GM12801 (cell line): Measurements from ENCODE around the gene ARMC3.

ENCODE experiments used
- TF ChIP-seq, protein P1 (sequence below): IDR thresholded peaks from one replicate; pipeline ENCODE4 v1.5.1; 2011; ENCODE audit warnings: control low read depth; ENCODE audit not compliant: insufficient read length; ENCODE audit errors: extremely low read depth

The ARMC3 gene

DNA sequence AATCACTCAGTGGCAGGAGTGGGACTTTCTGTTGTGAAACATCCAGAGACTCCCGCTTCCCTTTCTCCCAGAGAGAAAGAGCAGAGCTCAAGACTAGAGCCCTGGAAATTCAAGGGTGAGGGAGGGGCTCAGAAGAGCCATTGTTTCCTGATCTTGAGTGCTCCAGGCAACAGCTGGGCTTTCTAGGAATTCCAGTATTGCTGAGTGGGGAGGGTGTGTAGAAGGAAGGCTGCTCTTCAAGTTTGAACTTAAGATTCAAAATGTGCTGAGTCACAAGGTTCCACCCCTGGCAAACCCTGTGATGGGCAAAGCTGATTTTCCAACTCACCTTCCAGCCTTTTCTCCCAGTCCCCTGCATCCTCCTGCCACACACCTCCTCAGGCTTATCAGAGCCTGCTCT lies 125.2 kb downstream of the ARMC3 start:
- TF ChIP-seq, protein P1, sequence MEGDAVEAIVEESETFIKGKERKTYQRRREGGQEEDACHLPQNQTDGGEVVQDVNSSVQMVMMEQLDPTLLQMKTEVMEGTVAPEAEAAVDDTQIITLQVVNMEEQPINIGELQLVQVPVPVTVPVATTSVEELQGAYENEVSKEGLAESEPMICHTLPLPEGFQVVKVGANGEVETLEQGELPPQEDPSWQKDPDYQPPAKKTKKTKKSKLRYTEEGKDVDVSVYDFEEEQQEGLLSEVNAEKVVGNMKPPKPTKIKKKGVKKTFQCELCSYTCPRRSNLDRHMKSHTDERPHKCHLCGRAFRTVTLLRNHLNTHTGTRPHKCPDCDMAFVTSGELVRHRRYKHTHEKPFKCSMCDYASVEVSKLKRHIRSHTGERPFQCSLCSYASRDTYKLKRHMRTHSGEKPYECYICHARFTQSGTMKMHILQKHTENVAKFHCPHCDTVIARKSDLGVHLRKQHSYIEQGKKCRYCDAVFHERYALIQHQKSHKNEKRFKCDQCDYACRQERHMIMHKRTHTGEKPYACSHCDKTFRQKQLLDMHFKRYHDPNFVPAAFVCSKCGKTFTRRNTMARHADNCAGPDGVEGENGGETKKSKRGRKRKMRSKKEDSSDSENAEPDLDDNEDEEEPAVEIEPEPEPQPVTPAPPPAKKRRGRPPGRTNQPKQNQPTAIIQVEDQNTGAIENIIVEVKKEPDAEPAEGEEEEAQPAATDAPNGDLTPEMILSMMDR, result no peak

DNA sequence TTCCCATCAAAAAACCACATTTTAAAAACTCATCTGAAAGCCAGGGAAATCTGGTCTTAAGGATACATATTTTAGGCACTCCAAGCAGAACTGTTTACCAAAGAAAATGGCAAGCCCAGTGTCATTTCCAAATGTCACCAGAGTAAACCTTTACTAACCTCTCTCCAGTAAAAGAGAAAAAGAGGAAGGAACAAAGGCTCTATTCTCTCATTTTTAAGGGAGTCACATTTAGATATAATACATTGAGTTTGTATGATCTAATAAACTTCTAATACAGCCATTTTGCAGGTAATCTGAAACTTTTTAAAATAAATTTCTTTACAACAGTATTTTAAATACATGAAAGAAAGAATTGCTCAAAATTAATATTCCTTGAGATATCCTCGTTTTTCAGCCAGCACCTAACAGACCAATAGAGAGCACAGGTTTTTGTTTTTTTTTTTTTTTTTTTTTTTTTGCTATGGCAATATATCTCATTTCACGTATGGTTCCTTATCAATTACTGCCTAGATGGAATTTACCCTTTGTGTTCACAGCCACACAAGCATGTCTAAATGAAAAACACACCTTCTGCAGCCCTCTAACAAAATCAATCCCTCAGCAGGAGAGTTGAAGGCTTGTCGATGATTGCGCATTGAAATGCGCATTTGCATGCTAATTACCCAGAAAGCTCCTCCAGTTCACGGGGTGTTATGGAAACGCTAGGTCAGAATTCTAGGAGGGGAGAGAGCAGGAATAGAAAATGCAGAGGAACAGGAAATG lies 127.8 kb downstream of the ARMC3 start:
- TF ChIP-seq, protein P1, result no peak

DNA sequence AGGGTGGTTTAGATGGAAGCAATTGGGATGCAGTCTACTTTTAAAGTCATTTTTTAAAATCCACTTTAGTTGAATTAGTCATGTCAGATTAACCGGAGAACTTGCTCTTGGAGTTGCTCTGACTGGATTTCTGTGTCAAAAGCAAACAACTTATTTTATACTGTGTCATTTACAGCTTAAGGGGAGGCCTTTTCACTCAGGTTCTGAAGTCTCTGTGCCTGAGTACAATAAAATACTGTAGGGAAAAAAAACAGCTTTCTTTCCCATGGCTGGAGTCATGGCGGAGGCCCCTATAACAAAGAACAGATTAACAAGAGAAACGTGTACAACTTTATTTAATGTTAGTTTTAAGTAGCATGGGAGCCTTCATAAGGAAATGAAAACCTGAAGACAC lies 128.3 kb downstream of the ARMC3 start:
- TF ChIP-seq, protein P1, result no peak

DNA sequence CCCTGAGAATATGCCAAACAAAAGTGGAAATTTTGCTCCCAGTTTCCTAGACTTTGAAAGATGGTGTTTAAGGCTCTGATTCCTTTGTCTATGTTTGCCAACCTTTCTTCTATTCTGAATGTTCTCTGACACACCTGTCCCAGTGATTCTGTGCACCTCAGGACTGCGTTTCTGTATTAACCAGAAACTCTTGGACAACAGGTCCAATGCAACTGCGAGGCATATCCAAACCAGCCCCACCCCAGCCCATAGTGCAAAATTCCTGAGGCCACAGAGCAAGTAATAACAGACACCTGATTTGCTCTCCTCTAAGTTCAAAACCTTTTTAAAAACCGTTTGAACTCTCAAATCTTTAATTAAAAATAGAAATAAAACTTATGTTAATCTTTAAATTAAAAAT lies 130.5 kb downstream of the ARMC3 start:
- TF ChIP-seq, protein P1, result no peak

DNA sequence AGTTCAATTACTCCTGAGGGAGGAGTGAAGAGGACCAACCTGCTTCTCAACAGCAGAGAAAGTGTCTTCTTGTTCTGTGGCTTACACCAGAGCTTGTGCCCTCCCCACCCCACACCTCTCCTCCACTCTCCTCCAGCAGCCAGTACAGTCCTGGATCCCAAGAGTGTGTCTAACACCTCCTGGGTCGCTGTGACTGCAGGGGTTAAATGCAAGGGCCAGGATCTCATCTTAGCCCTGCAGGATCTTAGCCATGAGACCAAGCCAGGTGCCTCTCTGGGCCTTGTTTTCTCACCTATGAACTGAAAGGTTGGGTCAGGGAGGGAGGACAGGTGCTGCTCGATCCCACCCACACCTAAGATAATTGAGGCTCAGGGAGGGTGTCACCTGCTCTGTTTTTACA lies 133.1 kb downstream of the ARMC3 start:
- TF ChIP-seq, protein P1, result no peak

DNA sequence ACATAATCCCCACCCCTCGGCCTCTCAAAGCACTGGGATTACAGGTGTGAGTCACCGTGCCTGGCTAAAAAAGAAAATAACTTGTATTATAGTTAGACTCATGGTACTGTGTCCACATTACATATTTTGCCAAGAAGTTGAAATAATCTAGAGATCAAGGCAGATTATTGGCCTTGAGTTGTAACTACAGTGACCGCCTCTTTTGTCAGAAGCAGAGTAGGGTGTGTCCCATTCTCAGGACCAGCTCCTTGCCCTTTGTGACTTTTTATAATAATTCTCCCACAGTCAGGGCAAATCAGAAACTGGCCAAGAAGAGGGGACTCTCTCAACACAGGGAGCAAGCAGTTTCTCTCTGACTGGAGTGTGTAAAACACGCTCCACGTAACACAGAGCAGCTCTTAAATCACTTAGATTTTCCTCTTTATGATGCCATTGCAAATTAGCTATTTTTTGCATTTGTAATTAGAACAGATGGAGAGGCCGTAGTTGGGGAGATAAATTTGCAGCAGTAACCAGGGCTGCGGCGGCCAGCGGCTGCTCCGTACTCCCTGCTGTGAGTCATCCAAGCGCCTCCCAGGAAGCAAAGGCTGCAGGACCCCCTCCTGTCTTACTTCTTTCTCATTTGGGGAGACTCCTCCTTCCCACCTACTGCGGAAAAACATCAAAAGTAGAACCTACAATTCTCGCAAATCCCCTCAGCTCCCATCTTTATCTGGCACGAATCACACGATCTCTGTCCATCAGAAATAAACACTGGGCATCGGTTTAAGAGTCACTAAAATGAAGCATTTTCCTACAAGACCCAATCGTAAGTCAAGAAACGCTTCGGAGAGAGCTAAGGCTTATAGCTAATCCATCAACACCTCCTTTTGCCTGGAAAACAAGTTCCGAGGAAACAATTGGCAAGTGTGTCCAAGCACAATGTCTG lies 135.5 kb downstream of the ARMC3 start:
- TF ChIP-seq, protein P1, result no peak

DNA sequence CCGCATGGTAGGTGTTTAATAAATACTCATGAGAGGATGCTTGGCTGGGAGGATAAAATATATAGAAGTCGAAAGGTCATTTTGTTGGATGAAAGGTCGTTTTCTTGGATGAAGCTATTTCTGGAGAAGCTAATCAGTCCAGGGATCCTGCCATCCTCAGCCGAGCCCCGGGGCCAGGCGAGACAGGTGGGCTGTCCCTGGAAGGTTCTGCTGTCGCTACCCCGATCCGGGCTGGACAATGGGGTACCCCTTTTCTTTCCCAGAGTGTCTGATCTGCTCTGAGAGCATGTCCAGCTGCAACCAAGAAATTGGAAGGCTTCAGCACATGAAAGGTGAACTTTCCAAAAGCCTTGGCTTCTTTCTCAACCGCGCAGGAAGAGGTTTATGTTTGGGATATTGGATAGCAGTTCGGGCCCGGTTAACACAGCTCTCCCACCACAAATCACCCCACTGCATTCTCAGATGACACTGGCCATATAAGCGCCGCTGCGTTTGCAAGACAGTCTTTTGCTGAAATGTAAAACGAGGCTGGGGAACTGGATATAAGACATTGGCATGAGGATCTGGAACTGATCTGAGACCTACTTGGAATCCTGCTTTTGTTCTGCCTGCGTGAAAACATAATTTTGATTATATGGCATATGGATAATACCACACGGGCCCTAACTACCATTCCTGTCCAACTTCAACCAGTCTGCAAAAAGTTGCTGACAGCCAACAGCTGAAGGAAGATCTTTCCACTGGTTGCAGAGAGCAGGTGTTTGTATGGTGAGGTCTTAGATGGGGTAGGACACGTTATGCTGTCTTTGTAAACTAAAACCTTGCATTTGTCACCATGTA lies 136.3 kb downstream of the ARMC3 start:
- TF ChIP-seq, protein P1, result no peak
